SK-N-DZ (cell line): ENCODE measurements around the gene HLA-DMA.
A peak's percentile ranks its signal among the peaks of the same experiment; 100 is the strongest.
"Not testable (repeated sequence)": the region's sequence is repeated elsewhere in the genome, so short reads cannot be mapped to it uniquely, and the experiment has no call there.

ENCODE experiments used
- DNase-seq: peaks from one replicate; pipeline ENCODE4 v3.0.0-alpha.2; 2015; ENCODE audit warnings: low spot score

HLA-DMA gene

DNA sequence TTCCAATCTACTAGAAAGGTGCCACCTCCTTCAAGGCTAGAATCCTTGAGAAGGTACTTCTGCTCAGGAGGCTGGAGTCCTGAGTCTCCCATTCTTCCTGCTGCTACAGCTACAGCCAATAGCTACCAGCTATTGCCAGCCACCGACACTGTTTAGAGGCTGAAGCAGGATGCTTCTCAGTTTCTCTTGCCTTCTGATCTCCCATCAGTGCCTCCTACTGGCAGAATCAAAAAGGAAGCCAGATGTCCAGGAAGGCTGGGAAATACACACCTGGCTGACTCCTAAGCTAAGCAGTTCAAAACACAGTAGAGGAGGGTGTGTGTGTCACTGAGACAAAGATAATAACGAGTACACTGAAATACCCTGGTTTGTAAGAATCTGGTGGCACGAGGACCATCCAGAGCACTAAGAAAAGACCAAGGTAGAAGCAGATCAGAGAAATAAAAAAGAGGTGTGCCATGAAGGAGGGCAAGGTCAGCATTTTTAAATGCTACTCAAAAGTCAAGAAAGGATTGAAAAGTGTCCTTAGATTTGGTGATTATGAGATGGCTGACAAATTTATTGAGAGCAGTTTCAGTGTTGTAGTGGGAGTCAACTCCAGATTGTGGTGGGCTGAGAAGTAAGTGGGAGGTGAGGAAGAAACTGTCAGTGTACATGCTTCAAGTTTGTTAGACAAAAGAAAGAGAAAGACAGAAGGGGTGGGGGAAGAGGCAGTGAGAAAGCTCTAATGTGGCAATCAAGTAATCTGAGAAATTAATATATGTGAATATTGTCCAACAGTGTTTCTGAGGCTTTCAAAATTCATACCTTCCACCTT is 2.3 kb upstream of the HLA-DMA start:
- DNase-seq = no peak

DNA sequence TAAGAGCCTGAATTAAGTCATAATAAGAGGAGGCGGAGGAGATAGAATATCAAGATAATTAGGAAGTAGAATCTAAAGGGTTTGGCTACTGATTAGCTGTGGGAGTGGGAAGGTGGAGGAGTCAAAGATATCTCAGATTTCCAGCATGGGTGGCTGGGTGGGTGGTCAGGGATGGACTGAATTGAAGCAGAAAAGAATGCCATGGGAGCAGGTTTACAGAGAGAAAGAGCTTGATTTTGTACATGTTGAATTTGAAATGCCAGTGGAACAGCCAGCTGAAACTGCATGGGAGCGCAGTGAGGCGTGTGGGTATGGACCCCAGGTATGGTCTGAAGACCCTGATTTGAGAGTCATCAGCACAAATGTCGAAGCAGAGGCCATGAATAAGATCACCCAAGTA is 1.4 kb upstream of the HLA-DMA start:
- no peak for DNase-seq

DNA sequence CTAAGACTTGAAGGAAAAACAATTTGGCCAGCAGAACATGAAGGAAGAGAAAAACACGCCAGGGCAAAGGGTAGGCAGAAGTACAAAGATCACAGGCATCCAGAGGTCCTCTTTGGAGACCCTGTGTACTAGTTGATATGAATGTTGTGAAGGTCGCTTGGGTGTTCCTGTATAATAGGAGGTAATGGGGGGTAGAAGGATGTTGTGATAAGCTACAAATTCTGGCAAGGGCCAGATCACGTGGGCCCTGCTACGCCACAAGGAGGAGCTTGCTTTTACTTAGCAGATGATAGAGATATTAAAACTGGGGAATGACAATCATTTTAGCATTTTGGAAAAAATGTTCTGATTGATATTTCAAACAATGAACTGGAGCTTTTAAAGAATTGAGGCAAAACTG is 878 bp upstream of the HLA-DMA start:
- DNase-seq = no peak

DNA sequence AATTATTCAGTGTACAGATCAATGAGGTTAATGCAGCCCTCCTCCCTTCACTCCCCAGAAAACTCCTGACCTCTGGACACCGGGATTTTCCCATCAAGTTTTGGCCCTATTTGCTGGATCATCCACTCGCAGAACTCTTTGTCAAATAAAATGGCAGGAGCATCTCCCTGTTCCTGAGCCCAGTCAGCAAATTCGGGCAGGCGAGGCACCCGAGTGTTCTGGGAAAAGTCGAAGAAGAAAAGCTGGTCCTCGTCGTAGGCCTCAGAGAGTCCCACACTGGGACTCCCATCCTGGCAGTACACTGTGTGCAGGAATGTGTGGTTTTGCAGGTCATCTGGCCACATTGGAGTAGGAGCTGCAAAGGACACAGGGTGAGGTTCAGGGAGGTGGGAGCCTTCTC is 2.4 kb downstream of the HLA-DMA start:
- DNase-seq = no peak

DNA sequence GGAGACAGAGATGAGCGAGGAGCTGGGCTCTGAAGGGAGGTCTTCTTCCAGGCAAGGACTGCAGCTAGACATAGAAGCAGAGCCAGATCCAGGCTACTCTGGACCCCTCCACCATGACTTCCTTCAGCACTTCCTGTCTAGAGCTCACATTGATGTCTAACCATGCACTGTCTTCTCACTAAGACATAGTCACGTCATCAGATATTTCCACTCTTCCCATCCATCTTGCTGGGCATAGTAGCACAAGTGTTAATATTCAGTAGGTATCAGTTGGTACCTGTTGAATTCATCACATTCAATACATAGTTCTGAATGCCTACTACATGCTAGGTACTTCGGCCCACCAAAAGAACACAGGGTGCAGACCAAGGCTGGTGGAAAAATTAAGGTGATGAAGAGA is 2.9 kb downstream of the HLA-DMA start:
- no peak for DNase-seq

DNA sequence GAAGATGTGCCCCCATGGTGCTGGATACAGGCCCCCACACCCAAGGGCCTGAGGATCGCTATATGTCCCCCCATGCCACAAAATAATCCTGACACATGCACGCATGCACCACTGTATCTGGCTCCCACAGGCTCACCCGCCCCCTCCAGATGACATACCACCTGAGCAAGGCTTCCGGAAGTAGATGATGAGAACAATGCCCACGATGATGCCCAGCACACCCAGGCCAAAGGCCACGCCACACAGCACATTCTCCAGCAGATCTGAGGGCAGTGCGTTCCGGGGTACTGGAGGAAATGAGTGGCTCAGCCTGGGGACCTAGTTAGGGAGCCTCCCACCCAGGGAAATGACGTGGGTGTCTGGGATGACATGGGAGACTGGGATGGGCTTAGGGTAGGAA is 3.8 kb downstream of the HLA-DMA start:
- no peak for DNase-seq

DNA sequence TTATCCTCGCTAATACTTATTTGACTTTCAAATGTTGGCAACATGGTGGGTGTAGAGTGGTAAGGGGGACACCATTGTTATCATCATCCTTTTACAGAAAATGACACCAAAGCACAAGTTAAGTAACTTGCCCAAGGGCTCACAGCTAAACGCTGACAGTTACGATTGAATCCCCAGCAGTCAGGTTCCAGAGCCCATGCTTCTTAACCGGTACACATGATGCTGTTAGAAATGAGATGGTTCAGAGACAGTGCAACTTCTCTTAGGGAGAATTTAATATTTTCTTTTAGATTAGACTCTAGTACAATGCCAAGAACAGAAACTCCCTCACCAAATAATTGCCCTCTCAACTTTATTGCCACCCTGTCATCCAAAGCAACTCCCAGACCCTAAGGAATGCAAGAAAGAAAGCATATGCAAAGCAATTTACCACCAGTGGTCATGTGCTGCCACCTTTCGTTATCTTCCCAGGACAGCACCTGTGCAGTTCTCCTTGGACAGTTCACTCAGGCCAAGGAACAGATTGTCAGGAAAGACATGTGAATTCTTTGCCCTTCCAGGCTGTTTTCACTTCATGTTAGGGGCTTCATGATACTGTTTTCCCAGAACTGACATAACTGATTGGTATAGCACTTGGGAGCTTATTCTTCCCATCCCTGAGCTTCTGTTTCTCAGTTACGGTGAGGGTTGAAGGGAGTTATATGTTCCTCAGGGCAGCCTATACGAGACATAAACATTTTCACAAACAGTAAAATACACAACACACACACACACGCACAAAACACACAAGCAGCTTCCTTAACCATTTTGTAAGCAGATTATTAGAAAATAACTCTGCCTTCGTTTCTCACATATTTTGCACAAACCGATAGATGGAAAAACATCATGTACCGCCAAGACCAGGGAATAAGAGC is 5.1 kb downstream of the HLA-DMA start:
- peak; percentile 56 for DNase-seq

DNA sequence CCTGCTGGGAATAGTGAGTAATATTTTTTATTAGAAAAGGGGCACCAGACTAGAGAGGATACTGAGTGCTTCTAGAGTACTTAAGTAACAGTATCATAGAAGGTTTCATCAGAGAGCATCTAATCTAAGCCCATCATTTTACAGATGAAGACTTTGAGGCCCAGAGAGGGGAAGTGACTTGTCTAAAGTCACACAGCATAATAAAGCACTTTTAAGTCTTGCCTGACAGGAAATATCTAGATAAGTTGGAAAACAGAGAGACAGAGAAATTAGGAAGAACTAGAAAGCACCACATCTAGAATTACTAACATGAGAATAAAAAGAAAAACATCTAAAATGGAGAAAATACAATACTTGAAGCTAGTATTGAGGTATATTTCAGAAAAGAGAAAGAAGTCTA is 6.0 kb downstream of the HLA-DMA start:
- DNase-seq = no peak

DNA sequence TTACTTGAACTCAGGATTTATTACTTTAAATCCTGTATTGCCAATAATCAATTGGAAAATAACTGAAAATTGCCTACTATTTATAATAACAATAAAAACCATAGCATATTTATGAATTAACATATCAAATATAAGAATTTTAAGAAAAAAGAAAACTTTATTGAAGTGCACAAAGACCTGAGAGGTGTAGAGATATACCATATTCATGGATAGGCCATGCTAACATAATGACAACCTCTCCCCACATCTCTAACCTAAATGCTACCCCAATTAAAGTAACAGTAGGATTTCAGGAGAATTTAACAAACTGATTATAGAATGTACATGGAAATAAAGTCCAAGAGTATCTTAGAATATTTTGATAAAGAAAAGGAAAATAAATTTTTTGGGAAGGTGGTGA is 6.9 kb downstream of the HLA-DMA start:
- no peak for DNase-seq

DNA sequence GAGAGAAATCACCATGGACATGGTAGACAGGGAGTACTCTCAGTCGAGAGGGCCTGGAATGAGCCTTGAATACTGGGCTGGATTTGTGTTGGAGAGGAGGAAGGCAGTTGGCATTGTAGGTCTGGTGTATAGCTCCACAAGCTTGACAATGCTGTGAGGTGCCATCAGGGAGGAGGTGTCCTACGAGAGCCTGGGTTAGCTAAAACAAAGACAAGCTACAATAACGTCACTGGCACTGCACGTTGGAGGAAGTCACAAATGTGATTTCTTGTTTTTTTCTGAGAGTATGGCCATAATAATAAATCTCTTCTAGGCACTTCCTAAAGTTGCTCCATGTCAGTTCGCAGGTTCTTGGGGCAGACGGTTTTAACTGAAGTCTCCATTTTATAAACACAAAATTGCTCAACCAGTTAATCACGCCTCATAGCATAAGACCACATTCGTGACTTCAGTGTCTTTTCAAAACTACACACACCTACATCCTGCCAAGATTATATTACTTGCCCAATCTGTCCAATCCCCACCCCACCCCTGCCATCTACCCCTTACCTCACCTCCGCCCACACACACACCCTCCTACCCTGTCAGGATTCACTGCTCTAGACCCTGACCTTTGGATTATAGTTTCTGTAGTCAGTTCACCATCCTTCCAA is 7.7 kb downstream of the HLA-DMA start:
- DNase-seq = no peak

DNA sequence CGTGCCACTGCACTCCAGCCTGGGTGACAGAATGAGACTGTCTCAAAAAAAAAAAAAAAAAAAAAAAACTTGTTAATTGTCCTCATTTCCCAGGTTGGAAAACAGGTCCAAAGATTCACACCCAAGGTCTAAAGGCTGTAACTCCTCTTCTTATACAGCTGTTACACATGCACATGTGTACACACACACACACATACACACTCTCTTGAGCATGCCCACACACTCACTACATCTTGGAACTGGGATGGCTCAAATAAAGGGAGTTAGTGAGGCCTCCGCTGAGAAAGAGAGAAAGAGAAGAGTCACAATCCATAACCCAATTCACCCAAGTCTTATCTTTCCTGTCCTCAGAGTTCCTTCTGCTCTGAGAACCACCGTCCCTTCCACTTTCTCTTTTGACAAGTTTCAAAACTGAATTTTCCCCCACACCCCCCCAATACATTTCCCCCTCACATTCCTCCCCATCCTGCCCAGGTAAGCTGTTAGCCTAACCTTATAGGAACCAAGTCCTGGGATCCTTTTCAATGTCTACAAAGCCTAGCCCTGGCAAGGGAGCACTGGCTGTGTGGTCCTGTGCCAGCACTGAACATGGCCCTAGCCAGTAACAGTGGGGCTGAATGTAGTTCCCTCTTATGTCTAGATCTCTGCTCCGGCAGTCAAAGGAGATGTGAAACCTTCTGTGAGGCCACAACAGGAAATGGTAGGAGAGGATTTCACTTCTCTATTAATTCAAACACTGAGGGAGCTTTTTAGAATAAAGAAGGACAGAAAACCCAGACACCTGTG is 8.8 kb downstream of the HLA-DMA start:
- DNase-seq = no peak

DNA sequence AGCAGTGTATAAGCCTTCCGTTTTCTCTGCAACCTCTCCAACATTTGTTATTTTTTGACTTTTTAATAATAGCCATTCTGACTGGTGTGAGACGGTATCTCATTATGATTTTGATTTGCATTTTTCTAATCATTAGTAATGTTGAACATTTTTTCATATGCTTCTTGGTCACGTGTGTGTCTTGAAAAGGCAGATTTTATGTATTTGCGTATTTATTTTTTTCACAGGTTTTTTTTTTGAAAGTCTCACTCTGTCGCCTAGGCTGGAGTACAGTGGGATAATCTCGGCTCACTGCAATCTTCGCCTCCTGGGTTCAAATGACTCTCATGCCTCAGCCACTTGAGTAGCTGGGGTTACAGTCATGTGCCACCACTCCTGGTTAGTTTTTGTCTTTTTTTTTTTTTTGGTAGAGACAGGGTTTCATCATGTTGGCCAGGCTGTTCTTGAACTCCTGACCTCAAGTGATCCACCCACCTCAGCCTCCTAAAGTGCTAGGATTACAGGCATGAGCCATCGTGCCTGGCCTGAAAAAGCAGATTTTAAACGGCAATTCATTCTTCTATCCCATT is 10.3 kb downstream of the HLA-DMA start:
- not testable (repeated sequence) for DNase-seq

DNA sequence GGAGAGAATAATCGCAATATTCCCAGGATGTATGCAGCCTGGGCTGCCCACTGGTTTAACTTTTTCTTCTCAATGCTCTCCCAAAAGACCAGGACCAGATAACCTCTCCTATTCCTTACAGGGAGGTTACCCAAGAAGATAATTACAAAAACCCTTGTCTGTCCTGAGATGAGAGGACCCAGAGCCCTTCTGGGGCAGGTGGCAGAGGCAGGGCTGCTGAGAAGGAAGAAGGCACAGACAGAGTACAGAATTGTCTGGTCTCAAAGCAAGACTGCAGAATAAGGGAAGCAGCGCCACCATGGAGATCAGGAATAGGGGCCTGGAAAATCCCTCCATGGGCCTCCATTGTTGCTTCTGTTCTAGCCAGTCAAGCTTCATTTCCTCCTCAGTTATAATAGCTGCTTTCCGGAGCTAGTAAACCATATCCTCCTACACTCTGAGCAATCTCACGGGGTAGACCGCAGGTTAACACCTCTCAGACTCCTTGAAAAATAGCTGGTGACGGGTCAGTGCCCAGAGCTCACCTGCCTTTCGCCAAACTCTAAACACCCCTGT is 11.6 kb downstream of the HLA-DMA start:
- DNase-seq = peak; percentile 32

DNA sequence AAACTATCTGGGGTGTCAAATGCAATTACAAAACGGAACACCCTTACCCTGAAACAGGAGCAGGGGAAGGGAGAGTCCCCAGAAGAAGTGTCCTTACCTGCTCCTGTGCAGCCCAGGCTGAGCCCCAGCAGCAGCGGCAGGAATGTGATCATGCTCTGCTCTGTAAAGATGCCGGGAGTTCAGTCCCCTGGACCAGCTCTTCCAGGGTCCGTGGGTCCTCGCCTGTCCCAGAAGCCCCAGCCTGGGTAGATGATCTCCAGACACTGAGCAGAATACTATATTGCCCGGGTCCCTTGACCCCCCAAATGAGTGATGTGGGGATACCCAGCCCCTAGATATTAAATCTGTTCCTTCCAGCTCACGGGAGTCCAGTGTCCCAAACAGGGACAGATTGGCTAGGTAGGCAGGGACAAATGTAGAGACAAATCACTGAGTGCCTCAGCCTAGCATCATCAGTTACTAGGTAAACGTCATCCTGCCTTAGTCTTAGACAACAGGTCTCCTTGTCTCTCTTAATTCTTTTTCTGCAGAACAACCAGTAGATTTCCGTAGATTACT is 12.2 kb downstream of the HLA-DMA start, which contains the start of gene HLA-DMB:
Gene HLA-DMB (minus strand): TSS at position 373 of the 558 bp plus-strand sequence. CDS start 221 bp downstream, at position 152.
- peak; percentile 69 for DNase-seq

DNA sequence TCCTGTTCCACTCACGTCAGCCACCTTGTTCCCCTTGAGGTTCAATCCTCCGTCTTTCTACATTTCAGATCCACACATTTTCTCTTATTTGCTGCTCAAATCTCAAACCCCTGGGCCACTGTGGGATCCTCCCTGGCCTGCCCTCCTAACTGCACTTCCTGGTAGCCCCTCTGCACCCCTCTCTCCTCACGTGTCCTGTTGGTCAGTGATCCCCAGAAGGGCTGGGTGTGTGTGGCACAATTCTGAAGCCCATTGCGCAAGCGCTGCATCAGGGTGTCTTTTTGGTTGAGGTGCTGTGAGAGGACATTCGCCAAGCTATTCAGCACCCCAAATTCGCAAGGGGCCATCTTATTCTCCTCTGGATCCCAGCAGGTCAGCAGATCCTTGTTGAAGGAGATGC is 14.4 kb downstream of the HLA-DMA start:
- DNase-seq = no peak

DNA sequence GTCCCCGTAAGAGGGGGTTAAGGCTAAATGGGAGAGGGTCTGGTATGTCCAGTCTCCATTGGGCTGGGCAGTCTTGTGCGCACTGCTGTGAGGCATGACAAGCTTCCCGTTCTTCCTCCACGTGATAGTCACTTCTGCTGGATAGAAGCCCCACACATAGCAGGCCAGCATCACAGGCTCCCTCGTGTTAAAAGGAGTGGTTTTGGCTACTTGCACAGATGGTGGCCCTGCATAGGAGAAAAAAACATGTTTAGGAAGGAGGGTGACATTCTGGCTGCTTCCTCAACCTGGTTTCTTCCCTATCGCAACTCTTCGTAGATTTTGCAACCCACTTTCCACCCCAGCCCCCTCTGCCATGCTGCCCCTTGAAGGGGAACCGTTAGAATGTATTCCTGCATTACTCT is 15.7 kb downstream of the HLA-DMA start:
- no peak for DNase-seq

DNA sequence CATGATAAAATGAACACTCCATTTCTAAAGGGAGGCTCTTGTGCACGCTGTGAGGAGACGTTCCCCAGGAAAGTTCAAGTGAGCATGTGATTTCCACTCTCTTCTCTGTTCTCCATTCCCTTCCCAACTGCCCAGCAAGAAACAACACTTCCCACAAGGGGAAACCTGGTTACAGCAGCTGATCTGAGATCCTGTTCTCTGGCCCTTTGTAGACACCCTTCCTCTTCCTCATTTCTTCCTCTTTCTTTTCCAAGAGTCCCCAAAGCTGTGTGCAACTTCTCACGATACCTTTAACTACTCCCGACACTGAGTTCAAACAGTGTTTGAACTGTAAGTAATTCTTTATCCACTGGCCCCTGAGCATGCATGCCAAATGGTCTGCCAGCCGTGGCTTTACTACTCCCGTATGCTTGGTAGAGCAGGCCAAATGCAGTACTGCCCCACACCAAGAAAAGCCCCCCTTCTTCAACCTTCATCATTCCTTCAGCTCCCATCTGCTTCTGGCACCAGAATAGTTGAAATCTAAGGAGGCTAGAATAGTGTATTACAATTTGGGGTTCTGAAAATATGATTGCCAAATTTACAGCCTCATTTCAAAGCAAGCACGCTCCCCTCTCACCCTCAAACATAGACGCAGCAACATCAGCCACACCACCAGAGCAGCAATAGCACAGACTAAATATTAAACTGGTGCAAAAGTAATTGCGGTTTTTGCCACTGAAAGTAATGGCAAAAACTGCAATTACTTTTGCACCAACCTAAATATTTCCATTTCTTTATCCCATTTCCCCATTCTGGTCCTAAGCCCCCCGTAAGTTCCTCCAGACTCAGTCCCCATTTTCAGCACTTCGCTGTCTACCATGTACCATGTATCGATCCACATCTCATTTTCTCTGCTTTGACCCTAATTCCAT is 16.4 kb downstream of the HLA-DMA start:
- DNase-seq = no peak

DNA sequence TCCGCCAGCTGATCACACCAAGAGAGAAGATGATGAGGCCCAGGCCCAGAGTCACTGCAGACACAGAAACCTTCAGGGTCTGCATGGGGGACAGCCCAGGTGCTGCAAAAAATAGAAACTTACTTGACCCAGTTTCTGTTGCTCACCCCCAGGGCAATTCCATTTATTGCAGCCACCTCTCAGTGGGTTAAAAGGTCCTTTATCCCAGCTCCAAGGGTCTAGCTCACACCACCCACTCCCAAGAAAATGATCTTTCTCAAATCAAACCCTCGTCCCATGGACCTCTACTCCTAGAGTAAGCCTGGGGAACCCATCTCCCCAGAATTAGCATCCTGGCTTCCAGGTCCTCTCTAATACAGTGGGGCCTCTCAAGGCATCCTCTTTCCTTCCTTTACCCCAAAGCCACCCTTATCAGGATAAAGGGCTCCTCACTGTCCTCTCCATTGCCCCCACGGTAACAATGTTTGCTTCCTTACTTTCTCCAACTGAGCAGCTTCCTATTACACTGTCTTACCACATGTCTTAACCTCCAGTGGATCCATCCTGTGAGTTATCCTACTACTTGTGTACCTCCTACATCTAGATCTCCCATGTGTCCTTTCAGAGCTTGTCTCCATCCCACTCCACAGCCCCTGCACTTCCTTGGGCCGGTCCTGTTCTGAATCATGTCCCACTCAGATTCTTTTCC is 17.2 kb downstream of the HLA-DMA start:
- no peak for DNase-seq

DNA sequence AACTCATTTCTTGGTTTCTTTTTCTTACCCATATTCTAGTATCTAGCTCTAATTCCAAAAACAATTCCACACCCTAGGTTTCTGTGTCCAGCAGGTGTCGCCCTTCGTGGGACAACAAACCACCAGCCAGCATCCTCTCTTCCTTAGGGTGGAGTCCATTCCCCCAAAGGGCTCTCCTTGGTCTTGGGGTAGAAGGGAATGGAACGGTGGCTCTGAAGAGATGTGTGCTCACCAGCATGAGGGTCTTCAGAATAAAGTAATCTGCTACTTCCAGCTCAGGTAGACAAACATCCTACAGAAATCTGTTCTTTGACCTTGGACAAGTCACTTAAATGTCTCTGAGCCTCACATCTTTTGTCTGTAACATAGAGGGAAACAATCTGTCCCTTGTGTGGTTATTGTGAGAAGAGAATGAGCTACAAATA is 19.2 kb downstream of the HLA-DMA start:
- DNase-seq = peak; percentile 67
